Panc1 (cell line): ENCODE results near the gene APPL2.

ENCODE experiments used
- POLR2AphosphoS5 ChIP-seq: IDR thresholded peaks from 2 replicates; pipeline ENCODE4 v1.6.1; 2012; ENCODE audit warnings: mild to moderate bottlenecking, low read depth, low read length, moderate library complexity
- TF ChIP-seq, protein P1 (sequence below): fragments of 450-650 bp; IDR thresholded peaks from 2 replicates; pipeline ENCODE4 v1.5.1; 2017; ENCODE audit warnings: mild to moderate bottlenecking

DNA sequence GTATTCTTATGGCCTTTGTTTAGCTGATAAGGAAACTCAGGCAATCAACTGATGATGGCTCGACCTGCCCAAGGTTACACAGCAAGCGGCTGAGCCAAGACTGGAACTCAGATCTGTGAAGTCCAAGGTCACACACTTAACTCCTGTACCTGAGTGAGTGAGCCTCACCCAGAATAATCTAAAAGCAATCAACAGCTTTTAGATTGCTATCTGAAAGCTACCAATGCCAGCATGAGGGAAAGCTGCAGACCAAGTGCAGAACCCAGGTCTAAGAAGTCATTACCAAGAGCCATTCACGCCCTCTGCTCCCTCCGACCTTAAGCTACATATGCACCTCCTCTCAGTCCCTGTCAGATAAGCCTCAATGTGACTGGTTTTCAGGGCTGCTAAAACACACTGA lies 12.1 kb downstream of the APPL2 start:
- TF ChIP-seq, protein P1, sequence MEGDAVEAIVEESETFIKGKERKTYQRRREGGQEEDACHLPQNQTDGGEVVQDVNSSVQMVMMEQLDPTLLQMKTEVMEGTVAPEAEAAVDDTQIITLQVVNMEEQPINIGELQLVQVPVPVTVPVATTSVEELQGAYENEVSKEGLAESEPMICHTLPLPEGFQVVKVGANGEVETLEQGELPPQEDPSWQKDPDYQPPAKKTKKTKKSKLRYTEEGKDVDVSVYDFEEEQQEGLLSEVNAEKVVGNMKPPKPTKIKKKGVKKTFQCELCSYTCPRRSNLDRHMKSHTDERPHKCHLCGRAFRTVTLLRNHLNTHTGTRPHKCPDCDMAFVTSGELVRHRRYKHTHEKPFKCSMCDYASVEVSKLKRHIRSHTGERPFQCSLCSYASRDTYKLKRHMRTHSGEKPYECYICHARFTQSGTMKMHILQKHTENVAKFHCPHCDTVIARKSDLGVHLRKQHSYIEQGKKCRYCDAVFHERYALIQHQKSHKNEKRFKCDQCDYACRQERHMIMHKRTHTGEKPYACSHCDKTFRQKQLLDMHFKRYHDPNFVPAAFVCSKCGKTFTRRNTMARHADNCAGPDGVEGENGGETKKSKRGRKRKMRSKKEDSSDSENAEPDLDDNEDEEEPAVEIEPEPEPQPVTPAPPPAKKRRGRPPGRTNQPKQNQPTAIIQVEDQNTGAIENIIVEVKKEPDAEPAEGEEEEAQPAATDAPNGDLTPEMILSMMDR: no peak
- TF ChIP-seq POLR2AphosphoS5: no peak
